ENCODE results near the gene WSCD1.

Gene WSCD1

GRCh38 chr17:6104956-6105648 is 34.9 kb downstream of the WSCD1 start:
- DNase-seq (ENCODE audit: low read depth in 2 of 2, low spot score in 1 of 2): no peak

- no peak for DNase-seq (ENCODE audit: low read depth in 2 of 2, low spot score in 1 of 2)
Observed at GRCh38 chr17:6105649-6106007, 35.4 kb downstream of the WSCD1 start.

GRCh38 chr17:6106212-6106611 is 36.0 kb downstream of the WSCD1 start:
- no peak for DNase-seq (ENCODE audit: low read depth in 2 of 2, low spot score in 1 of 2)

GRCh38 chr17:6107791-6108190 is 37.6 kb downstream of the WSCD1 start:
- no peak for DNase-seq (ENCODE audit: low read depth in 2 of 2, low spot score in 1 of 2)

- no peak for DNase-seq (ENCODE audit: low read depth in 2 of 2, low spot score in 1 of 2)
Observed at GRCh38 chr17:6108382-6108781, 38.2 kb downstream of the WSCD1 start.

- DNase-seq (ENCODE audit: low read depth in 2 of 2, low spot score in 1 of 2): no peak
Observed at GRCh38 chr17:6108987-6109386, 38.8 kb downstream of the WSCD1 start.

- no peak for DNase-seq (ENCODE audit: low read depth in 2 of 2, low spot score in 1 of 2)
Observed at GRCh38 chr17:6109536-6109935, 39.4 kb downstream of the WSCD1 start.

- no peak for DNase-seq (ENCODE audit: low read depth in 2 of 2, low spot score in 1 of 2)
Observed at GRCh38 chr17:6110088-6110487, 39.9 kb downstream of the WSCD1 start.

GRCh38 chr17:6110592-6110991 is 40.4 kb downstream of the WSCD1 start:
- DNase-seq (ENCODE audit: low read depth in 2 of 2, low spot score in 1 of 2): no peak

- no peak for DNase-seq (ENCODE audit: low read depth in 2 of 2, low spot score in 1 of 2)
Observed at GRCh38 chr17:6120351-6120750, 50.2 kb downstream of the WSCD1 start.

- DNase-seq (ENCODE audit: low read depth in 2 of 2, low spot score in 1 of 2): no peak
Observed at GRCh38 chr17:6124856-6125255, 54.7 kb downstream of the WSCD1 start.

GRCh38 chr17:6126768-6127167 is 56.6 kb downstream of the WSCD1 start:
- DNase-seq (ENCODE audit: low read depth in 2 of 2, low spot score in 1 of 2): no peak

GRCh38 chr17:6134721-6135120 is 64.5 kb downstream of the WSCD1 start:
- DNase-seq (ENCODE audit: low read depth in 2 of 2, low spot score in 1 of 2): no peak

GRCh38 chr17:6135236-6135635 is 65.1 kb downstream of the WSCD1 start:
- no peak for DNase-seq (ENCODE audit: low read depth in 2 of 2, low spot score in 1 of 2)

GRCh38 chr17:6135996-6136395 is 65.8 kb downstream of the WSCD1 start:
- DNase-seq (ENCODE audit: low read depth in 2 of 2, low spot score in 1 of 2): no peak

GRCh38 chr17:6137716-6138502 is 67.7 kb downstream of the WSCD1 start:
- no peak for DNase-seq (ENCODE audit: low read depth in 2 of 2, low spot score in 1 of 2)

GRCh38 chr17:6138761-6139446 is 68.7 kb downstream of the WSCD1 start:
- no peak for DNase-seq (ENCODE audit: low read depth in 2 of 2, low spot score in 1 of 2)

- no peak for DNase-seq (ENCODE audit: low read depth in 2 of 2, low spot score in 1 of 2)
Observed at GRCh38 chr17:6139447-6139832, 69.3 kb downstream of the WSCD1 start.

- no peak for DNase-seq (ENCODE audit: low read depth in 2 of 2, low spot score in 1 of 2)
Observed at GRCh38 chr17:6140188-6140587, 70.0 kb downstream of the WSCD1 start.

GRCh38 chr17:6140728-6141330 is 70.7 kb downstream of the WSCD1 start:
- DNase-seq (ENCODE audit: low read depth in 2 of 2, low spot score in 1 of 2): no peak

- DNase-seq (ENCODE audit: low read depth in 2 of 2, low spot score in 1 of 2): no peak
Observed at GRCh38 chr17:6142701-6143100, 72.5 kb downstream of the WSCD1 start.

GRCh38 chr17:6145946-6146345 is 75.8 kb downstream of the WSCD1 start:
- no peak for DNase-seq (ENCODE audit: low read depth in 2 of 2, low spot score in 1 of 2)
